Coronary artery (tissue), 2 donors: ENCODE results near the gene S100A10.

Source experiments
- DNase-seq: peaks from one replicate; pipeline ENCODE4 v3.0.0-alpha.2; 2017; ENCODE audit warnings: low spot score
- H3K27ac ChIP-seq, 2 donors: fragments of 200-600 bp; sonication (generic); one replicate each; pipeline ENCODE4 v1.5.1; 2016 to 2019
- H3K4me3 ChIP-seq: fragments of 200-600 bp; sonication (generic); 2 replicates; pipeline ENCODE4 v1.5.1; 2016; ENCODE audit warnings: mild to moderate bottlenecking, moderate library complexity
- CTCF ChIP-seq: fragments of 200-600 bp; sonication (generic); IDR thresholded peaks from one replicate; pipeline ENCODE4 v1.5.1; 2019; ENCODE audit warnings: antibody characterized with exemption

The S100A10 gene

GRCh38 chr1:151975311-151976014 lies 18.2 kb downstream of the S100A10 start:
- no peak for TF ChIP-seq CTCF
- DNase-seq: no peak
- H3K4me3 ChIP-seq: no peak overlapping the region
- no peak overlapping the region for H3K27ac ChIP-seq

DNA sequence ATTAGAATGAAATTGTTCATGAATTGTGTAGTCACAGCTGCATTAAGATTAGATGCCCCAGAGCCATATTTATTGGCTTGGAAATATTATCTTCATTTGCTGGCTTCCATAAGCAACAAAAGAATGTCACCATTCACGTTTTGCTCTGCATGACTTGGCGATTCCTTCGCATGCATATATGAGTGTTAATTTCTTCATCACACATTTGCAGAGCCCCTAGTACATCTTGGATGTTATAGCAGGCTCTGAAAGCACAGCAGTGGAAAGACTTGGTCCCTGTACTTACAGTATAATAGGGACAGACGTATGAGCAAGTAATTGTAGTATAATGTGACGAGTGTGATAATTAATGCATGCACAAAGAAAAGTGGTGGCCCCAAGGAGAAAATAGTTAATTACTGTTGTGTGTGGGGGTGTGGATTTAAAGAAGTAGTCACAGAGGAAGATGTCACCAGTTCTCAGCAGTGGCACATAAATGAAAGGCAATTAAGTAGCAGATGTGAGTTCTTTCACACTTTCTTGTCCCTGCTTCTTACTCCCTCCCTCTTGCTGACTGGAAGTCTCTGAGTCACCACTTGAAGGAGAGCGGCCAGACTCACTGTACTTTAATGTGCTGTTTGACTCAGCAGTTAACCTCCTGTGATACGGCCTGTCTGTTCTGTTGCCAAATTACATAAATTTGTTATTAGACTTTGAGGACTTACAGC lies 21.0 kb downstream of the S100A10 start:
- H3K4me3 ChIP-seq: no peak overlapping the region
- TF ChIP-seq CTCF: no peak
- H3K27ac ChIP-seq: no peak overlapping the region
- no peak for DNase-seq

GRCh38 chr1:151970626-151971025 lies 23.0 kb downstream of the S100A10 start:
- TF ChIP-seq CTCF: no peak
- no peak overlapping the region for H3K4me3 ChIP-seq

DNA sequence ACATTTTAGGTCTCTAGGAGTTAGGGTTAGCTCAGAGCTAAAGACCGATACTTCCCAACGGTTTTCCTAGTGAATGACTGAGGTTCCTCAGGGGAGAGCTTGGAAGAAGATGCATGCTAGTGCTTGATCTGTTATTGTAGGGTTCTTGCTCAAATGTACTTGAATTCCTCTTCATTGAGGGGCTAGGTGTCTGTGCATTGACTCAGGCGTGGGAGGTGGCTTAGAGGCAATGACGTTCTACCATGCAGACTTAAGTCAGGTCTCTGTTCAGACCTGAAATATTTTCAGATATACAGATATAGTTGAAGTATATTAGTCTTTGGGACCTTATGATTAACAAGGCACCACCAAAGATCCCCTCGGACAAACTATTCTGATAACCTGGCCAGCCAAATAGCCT lies 23.5 kb downstream of the S100A10 start:
- TF ChIP-seq CTCF: no peak
- no peak overlapping the region for H3K4me3 ChIP-seq
- no peak for DNase-seq
- H3K27ac ChIP-seq: no peak overlapping the region

More at GRCh38 chr1:151970626-151971025, 23.0 kb downstream of the S100A10 start:
- no peak for DNase-seq
- no peak overlapping the region for H3K27ac ChIP-seq

DNA sequence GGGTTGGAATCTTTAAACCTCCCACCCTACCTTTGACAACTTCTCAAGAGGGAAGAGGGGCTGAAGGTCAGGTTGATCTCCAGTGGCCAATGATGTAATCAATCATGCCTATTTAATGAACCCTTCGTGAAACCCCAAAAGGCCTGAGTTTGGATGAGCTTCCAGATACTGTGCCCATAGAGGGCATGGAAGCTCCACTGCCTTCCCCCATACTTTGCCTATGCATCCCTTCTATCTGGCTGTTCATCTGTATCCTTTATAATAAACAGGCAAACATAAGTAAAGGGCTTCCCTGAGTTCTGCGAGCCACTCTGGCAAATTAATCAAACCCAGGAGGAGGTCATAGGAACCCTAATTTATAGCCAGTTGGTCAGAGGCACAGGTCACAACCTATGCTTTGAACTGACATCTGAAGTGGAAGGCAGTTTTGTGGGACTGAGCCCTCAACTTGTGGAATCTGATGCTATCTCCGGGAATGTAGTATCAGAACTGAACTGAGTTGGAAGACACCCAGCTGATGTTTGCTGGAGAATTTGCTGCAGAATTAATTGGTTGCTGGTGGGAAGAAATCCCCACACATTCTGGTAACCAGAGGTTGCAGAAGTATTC lies 24.8 kb downstream of the S100A10 start:
- Histone ChIP-seq H3K4me3 (no peak overlapping the region), H3K27ac (no peak overlapping the region)
- no peak for TF ChIP-seq CTCF
- no peak for DNase-seq

GRCh38 chr1:151968058-151968457 lies 25.6 kb downstream of the S100A10 start:
- no peak overlapping the region for H3K27ac ChIP-seq
- TF ChIP-seq CTCF: no peak
- no peak for DNase-seq
- H3K4me3 ChIP-seq: no peak overlapping the region

DNA sequence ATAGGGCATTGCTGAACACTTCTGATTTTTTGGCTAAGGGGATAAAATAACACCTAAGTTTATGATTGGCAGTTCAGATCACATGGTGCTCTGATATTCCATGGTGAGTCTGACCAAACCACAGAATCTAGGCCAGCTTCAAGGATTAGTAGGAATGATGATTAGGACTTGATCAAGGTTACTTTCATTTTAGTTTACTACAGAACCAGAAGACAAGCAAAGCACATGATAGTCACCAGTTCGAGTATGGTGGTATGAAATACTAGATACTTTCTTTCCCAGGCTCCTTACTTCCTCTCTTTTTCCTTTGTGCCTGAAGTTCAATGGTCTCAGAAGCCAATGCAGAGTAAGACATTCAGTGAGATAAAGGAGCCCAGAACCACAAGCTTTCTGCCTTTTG lies 26.6 kb downstream of the S100A10 start:
- no peak for TF ChIP-seq CTCF
- no peak overlapping the region for H3K27ac ChIP-seq
- no peak for DNase-seq
- H3K4me3 ChIP-seq: no peak overlapping the region
